ENCODE measurements around the gene NXT1. TPM values are rescaled to one million over a fixed set of nuclear protein-coding genes. Genes with fewer than 3 reads are reported as not detected.

Gene NXT1
- total and polyA plus RNA-seq, 2 of the 4 experiments (the other 2 are of a cell fraction): 23.6 to 25.5 TPM

DNA sequence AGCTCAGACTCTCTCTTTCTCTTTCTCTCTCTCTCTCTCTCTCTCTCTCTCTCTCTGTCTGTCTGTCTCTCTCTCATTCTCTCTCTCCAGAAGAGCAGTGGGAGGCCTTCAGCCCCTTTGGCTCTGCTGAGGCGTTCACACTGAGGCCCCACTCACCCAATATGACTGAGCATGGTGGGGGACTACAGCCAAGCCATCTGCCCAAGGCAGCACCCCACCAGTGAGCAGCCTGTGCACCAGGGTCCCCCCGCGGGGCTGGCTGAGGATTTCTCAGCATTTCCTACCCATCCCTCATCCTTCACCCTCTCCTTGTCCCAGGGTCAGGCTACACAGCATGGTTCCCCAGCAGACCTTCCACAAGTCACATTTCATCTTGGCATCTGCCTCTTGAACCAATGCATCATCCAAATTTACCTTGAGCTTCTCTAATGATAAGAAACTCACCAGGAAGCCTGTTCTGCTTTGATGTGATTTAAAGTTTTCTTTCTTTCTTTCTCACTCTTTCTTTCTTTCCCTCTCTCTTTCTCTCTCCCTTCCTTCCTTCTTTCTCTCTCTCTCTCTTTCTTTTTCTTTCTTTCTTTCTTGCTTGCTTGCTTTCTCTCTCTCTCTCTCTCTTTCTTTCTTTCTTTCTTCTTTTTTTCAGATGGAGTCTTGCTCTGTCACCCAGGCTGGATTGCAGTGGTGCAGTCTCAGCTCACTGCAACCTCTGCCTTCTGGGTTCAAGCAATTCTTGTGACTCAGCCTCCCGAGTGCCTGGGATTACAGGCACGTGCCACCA, 47.1 kb upstream of the NXT1 start:
- in situ Hi-C loops (cut with MboI; ENCODE audit: low sequenced_read_pairs): no loop called here
- H3K4ac ChIP-seq (ENCODE audit: low read depth, low read length): no peak overlapping the region
- H3K23ac ChIP-seq (ENCODE audit: low read depth, low read length): no peak overlapping the region
- no peaks in the 10 kb centered on the region for H3K9me3 ChIP-seq (ENCODE audit: control insufficient read depth, insufficient read depth, low read length)
- no peaks in the 10 kb centered on the region; the same call in 1 of the 2 replicates for H3K9me1 ChIP-seq (ENCODE audit: insufficient read depth, low read length)
- no peak overlapping the region for H2AK9ac ChIP-seq (replicated peaks; ENCODE audit: low read depth, low read length, poor library complexity)
- no peak overlapping the region for H3K4me2 ChIP-seq (ENCODE audit: low read depth, low read length)
- no peak overlapping the region for H2AFZ ChIP-seq (replicated peaks; ENCODE audit: low read length, poor library complexity)
- ChIA-PET CTCF (no interaction called here), POLR2A (ENCODE audit: unreplicated experiment) (interaction anchor here (0.5 kb wide), 1 partner anchor 200 kb away, joined by 3 read pairs; no protein-coding TSS in a partner anchor)
- no peak overlapping the region for H3K4me3 ChIP-seq (ENCODE audit: insufficient read depth, low read depth, low read length)
- no peak overlapping the region for H2BK5ac ChIP-seq (ENCODE audit: low read depth, low read length, poor library complexity, severe bottlenecking)
- no peak overlapping the region for H2AK5ac ChIP-seq (ENCODE audit: low read depth, low read length)
- no peak overlapping the region for H3K27ac ChIP-seq (ENCODE audit: insufficient read depth, low read length)
- TF ChIP-seq MAFK (IDR thresholded peaks at IDR 0.05; ENCODE audit: low read depth, low read length) (no peak), RCOR1 (IDR thresholded peaks at IDR 0.05; ENCODE audit: insufficient replicate concordance, low read length) (no peak), FOS (IDR thresholded peaks at IDR 0.05; ENCODE audit: low read depth, low read length) (no peak), USF2 (IDR thresholded peaks at IDR 0.05; ENCODE audit: low read depth, low read length) (no peak), MXI1 (IDR thresholded peaks at IDR 0.05; ENCODE audit: borderline replicate concordance, low read depth, low read length) (no peak), CTCF (conservative IDR thresholded peaks at IDR 0.05; ENCODE audit: low read depth, low read length) (no peak), POLR2A (IDR thresholded peaks at IDR 0.05; ENCODE audit: low read depth, low read length) (no peak), SMC3 (IDR thresholded peaks at IDR 0.05; ENCODE audit: low read depth, low read length) (no peak), CHD1 (IDR thresholded peaks at IDR 0.05; ENCODE audit: low read depth, low read length) (no peak), MAZ (IDR thresholded peaks at IDR 0.05; ENCODE audit: borderline replicate concordance, low read depth, low read length) (no peak), RFX5 (IDR thresholded peaks at IDR 0.05; ENCODE audit: low read depth, low read length) (no peak), RAD21 (IDR thresholded peaks at IDR 0.05; ENCODE audit: low read length) (no peak)
- no peak overlapping the region for H3K14ac ChIP-seq (replicated peaks; ENCODE audit: low read depth, low read length)
- no peak overlapping the region for H4K91ac ChIP-seq (ENCODE audit: insufficient read depth, low read depth, low read length)
- no peak overlapping the region for H4K5ac ChIP-seq (ENCODE audit: low read depth, low read length)
- no peak overlapping the region for H2BK120ac ChIP-seq (ENCODE audit: low read depth, low read length)
- ATAC-seq (ENCODE audit: low read depth) (no peak), DNase-seq (no peak)
- no peak overlapping the region for H3K9ac ChIP-seq (ENCODE audit: low read depth, low read length)
- no peaks in the 10 kb centered on the region; the same call in 1 of the 2 replicates for H3K27me3 ChIP-seq (ENCODE audit: control insufficient read depth, insufficient read depth, low read length)
- H3K18ac ChIP-seq (ENCODE audit: low read depth, low read length): no peak overlapping the region
- no peak overlapping the region for H3K56ac ChIP-seq (ENCODE audit: extremely low read depth, insufficient read depth, low read length)
- intact Hi-C loops (cut with micrococcal nuclease): no loop called here
- dilution Hi-C loops (cut with HindIII; ENCODE audit: low sequenced_read_pairs, unreplicated experiment): no loop called here
- no peak overlapping the region for H2BK15ac ChIP-seq (ENCODE audit: low read depth, low read length)
- no peaks in the 10 kb centered on the region for H3K79me1 ChIP-seq (ENCODE audit: low read depth in 1 of 2, low read length in 2 of 2)
- H2BK20ac ChIP-seq (ENCODE audit: low read depth, low read length): no peak overlapping the region
- H3K36me3 ChIP-seq (ENCODE audit: control insufficient read depth, insufficient read depth, low read length): no peaks in the 10 kb centered on the region
- WGBS, 2 experiments (ENCODE audit: extremely low coverage in 2 of 2, insufficient read length in 1 of 2): 48% methylated on average over 2 of the region's 5 CpGs; no CpG with 5 or more reads in 1 of the 2 experiments
- no peaks in the 10 kb centered on the region for H3K4me1 ChIP-seq (ENCODE audit: control insufficient read depth, insufficient read depth, low read length)
- H4K20me1 ChIP-seq (ENCODE audit: insufficient read depth, low read length): no peaks in the 10 kb centered on the region
- no peak overlapping the region for H4K8ac ChIP-seq (ENCODE audit: low read depth in 2 of 2, low read length in 2 of 2)
- no TSS peak for BruUV-seq (replicated peaks)

Measured in IMR-90 (cell line).